Chondrocyte (in vitro differentiated cells): ENCODE data around the gene PTGER1. TPM values are rescaled to one million over a fixed set of nuclear protein-coding genes. Genes with fewer than 3 reads are reported as not detected.

Experiments used
- DNase-seq: peaks from one replicate; pipeline ENCODE4 v3.0.0; 2021; ENCODE audit warnings: mixed read lengths, low spot score
- H3K27ac Mint-ChIP-seq: one replicate; pipeline ENCODE4 v1.8.0; 2021; ENCODE audit warnings: mild to moderate bottlenecking, moderate library complexity, mixed read lengths; ENCODE audit not compliant: unreplicated experiment
- H3K27me3 Mint-ChIP-seq: 2 replicates; pipeline ENCODE4 v1.8.0; 2021; ENCODE audit warnings: low read depth, mixed read lengths
- H3K36me3 Mint-ChIP-seq: 2 replicates; pipeline ENCODE4 v1.8.0; 2021; ENCODE audit warnings: low read depth, mixed read lengths
- H3K4me1 Mint-ChIP-seq: 2 replicates; pipeline ENCODE4 v1.8.0; 2021; ENCODE audit warnings: low read depth, mild to moderate bottlenecking, mixed read lengths
- H3K4me3 Mint-ChIP-seq: one replicate; pipeline ENCODE4 v1.8.0; 2021; ENCODE audit warnings: mild to moderate bottlenecking, moderate library complexity, mixed read lengths; ENCODE audit not compliant: unreplicated experiment
- H3K9me3 Mint-ChIP-seq: 2 replicates; pipeline ENCODE4 v1.8.0; 2021; ENCODE audit warnings: low read depth, mixed read lengths
- CTCF ChIP-seq: fragments of 200-600 bp; sonication (generic); IDR thresholded peaks from 2 replicates; pipeline ENCODE4 v1.5.0; 2021; ENCODE audit warnings: antibody characterized with exemption, mild to moderate bottlenecking, moderate library complexity
- total RNA-seq: library from RNA; stranded (reverse); gene quantifications from 3 replicates; pipeline ENCODE4 v1.2.1, GENCODE V29; 2021

The PTGER1 gene
- total RNA-seq, 1 donor from 2014 or later = 1.6 TPM

GRCh38 chr19:14479975-14480699, 5.0 kb upstream of the PTGER1 start:
- H3K27ac Mint-ChIP-seq = no peak overlapping the region
- peaks cover 27% of the 10 kb centered on the region for H3K4me1 Mint-ChIP-seq
- no peak overlapping the region for H3K4me3 Mint-ChIP-seq
- no peaks in the 10 kb centered on the region for H3K9me3 Mint-ChIP-seq
- DNase-seq = peak; percentile 92
- no peaks in the 10 kb centered on the region for H3K27me3 Mint-ChIP-seq
- peaks cover 11% of the 10 kb centered on the region for H3K36me3 Mint-ChIP-seq
- TF ChIP-seq CTCF = peak; percentile 86

GRCh38 chr19:14479309-14479974, 4.3 kb upstream of the PTGER1 start:
- Mint-ChIP-seq H3K36me3 (peaks cover 11% of the 10 kb centered on the region), H3K4me3 (no peak overlapping the region), H3K4me1 (peaks cover 33% of the 10 kb centered on the region), H3K9me3 (no peaks in the 10 kb centered on the region), H3K27me3 (no peaks in the 10 kb centered on the region), H3K27ac (no peak overlapping the region)
- DNase-seq = no peak
- no peak for TF ChIP-seq CTCF

GRCh38 chr19:14478113-14478545, 3.0 kb upstream of the PTGER1 start:
- no peaks in the 10 kb centered on the region for H3K9me3 Mint-ChIP-seq
- no peak overlapping the region for H3K4me3 Mint-ChIP-seq
- peaks cover 35% of the 10 kb centered on the region for H3K4me1 Mint-ChIP-seq
- no peak for TF ChIP-seq CTCF
- H3K27me3 Mint-ChIP-seq = no peaks in the 10 kb centered on the region
- peak overlapping the region; percentile 2 for H3K27ac Mint-ChIP-seq
- no peak for DNase-seq
- H3K36me3 Mint-ChIP-seq = peaks cover 9% of the 10 kb centered on the region

GRCh38 chr19:14477418-14478112, 2.4 kb upstream of the PTGER1 start:
- no peak overlapping the region for H3K4me3 Mint-ChIP-seq
- peaks cover 39% of the 10 kb centered on the region for H3K4me1 Mint-ChIP-seq
- TF ChIP-seq CTCF = no peak
- no peak for DNase-seq
- H3K36me3 Mint-ChIP-seq = peaks cover 9% of the 10 kb centered on the region
- no peaks in the 10 kb centered on the region for H3K27me3 Mint-ChIP-seq
- H3K9me3 Mint-ChIP-seq = no peaks in the 10 kb centered on the region
- H3K27ac Mint-ChIP-seq = peak overlapping the region; percentile 49

- H3K27me3 Mint-ChIP-seq = no peaks in the 10 kb centered on the region
- peak overlapping the region; percentile 45 for H3K4me3 Mint-ChIP-seq
- no peak for TF ChIP-seq CTCF
- H3K9me3 Mint-ChIP-seq = no peaks in the 10 kb centered on the region
- H3K4me1 Mint-ChIP-seq = peaks cover 40% of the 10 kb centered on the region
- DNase-seq = peak; percentile 85
- peaks cover 6% of the 10 kb centered on the region for H3K36me3 Mint-ChIP-seq
- peak overlapping the region; percentile 93 for H3K27ac Mint-ChIP-seq
Observed at GRCh38 chr19:14476673-14477401, 1.7 kb upstream of the PTGER1 start.
